H1 (cell line): Measurements from ENCODE around the gene ZNF48. TPM values are rescaled to one million over a fixed set of nuclear protein-coding genes. Genes with fewer than 3 reads are reported as not detected.

Experiments
- CTCF ChIA-PET: fragments of 300-600 bp; sonication (Branson Sonifier 250); formaldehyde crosslinking; loops from one replicate; lab custom pipeline; 2021; ENCODE audit not compliant: partially characterized antibody; lab: Charles Lee
- POLR2A ChIA-PET: fragments of 300-600 bp; sonication (Branson Sonifier 250); formaldehyde crosslinking; loops from one replicate; lab custom pipeline; 2021; ENCODE audit warnings: inconsistent platforms; ENCODE audit not compliant: partially characterized antibody; lab: Charles Lee
- DNase-seq, 2 experiments: peaks; one replicate each; pipeline versions ENCODE4 v3.0.0 to v3.0.0-alpha.2; 2010 to 2022; ENCODE audit warnings: low spot score in 2 of 2, low read depth in 1 of 2, mixed read lengths in 1 of 2
- FAIRE-seq: peaks from 2 replicates; lab custom pipeline; 2011; peaks lifted over from hg19 to GRCh38; lab: Jason Lieb, UNC
- H2AFZ ChIP-seq: 2 replicates; pipeline ENCODE4 v1.8.1; 2012; ENCODE audit warnings: low read length, inconsistent platforms
- H2AK5ac ChIP-seq: 2 replicates; pipeline ENCODE4 v1.6.1; 2013; ENCODE audit warnings: low read depth, low read length
- H2BK120ac ChIP-seq: replicated peaks from 2 replicates; pipeline ENCODE3; 2013; ENCODE audit warnings: low read depth, low read length, inconsistent platforms
- H2BK12ac ChIP-seq: 2 replicates; pipeline ENCODE4 v1.6.1; 2013; ENCODE audit warnings: low read depth, low read length
- H2BK15ac ChIP-seq: 2 replicates; pipeline ENCODE4 v1.6.1; 2013; ENCODE audit warnings: low read length
- H2BK20ac ChIP-seq: 2 replicates; pipeline ENCODE4 v1.6.1; 2013; ENCODE audit warnings: low read length
- H2BK5ac ChIP-seq: 2 replicates; pipeline ENCODE4 v1.6.1; 2013; ENCODE audit warnings: low read depth, low read length
- H3K14ac ChIP-seq: 2 replicates; pipeline ENCODE4 v1.6.1; 2013; ENCODE audit warnings: inconsistent platforms; ENCODE audit not compliant: insufficient read length
- H3K18ac ChIP-seq: 2 replicates; pipeline ENCODE4 v1.6.1; 2013; ENCODE audit warnings: low read length; ENCODE audit errors: extremely low read depth
- H3K23ac ChIP-seq: 2 replicates; pipeline ENCODE4 v1.6.1; 2013; ENCODE audit warnings: inconsistent platforms; ENCODE audit not compliant: insufficient read length
- H3K23me2 ChIP-seq: 2 replicates; pipeline ENCODE4 v1.6.1; 2013; ENCODE audit warnings: low read depth, low read length
- H3K27ac ChIP-seq: 2 replicates; pipeline ENCODE4 v1.6.1; 2011; ENCODE audit warnings: low read depth, low read length, inconsistent platforms
- H3K27me3 ChIP-seq, 4 experiments: replicated peaks in 1 of 4; 1 replicate in 1 of 4; 2 replicates in 3 of 4; pipeline versions ENCODE4 v1.6.1 to v1.8.1; 2011 to 2013; ENCODE audit warnings: low read length in 3 of 4, mild to moderate bottlenecking in 3 of 4, inconsistent platforms in 2 of 4, mixed read lengths in 2 of 4, moderate library complexity in 1 of 4; ENCODE audit not compliant: control insufficient read depth in 3 of 4, insufficient read depth in 3 of 4; ENCODE audit errors: extremely low read depth in 1 of 4
- H3K36me3 ChIP-seq, 4 experiments: 2 replicates each; pipeline versions ENCODE4 v1.6.1 to v1.8.1; 2011 to 2013; ENCODE audit warnings: mild to moderate bottlenecking in 4 of 4, low read length in 3 of 4, moderate library complexity in 2 of 4, control low read depth in 1 of 4, inconsistent platforms in 1 of 4; ENCODE audit not compliant: insufficient read depth in 4 of 4, control insufficient read depth in 2 of 4
- H3K4ac ChIP-seq: replicated peaks from 2 replicates; pipeline ENCODE3; 2013; ENCODE audit warnings: low read length, low read depth, mixed read lengths, inconsistent platforms; ENCODE audit not compliant: insufficient read length
- H3K4me1 ChIP-seq, 4 experiments: replicated peaks in 1 of 4; 1 replicate in 1 of 4; 2 replicates in 3 of 4; pipeline versions ENCODE4 v1.6.1 to v1.8.1; 2011 to 2013; ENCODE audit warnings: low read length in 3 of 4, inconsistent platforms in 2 of 4, mixed read lengths in 1 of 4; ENCODE audit not compliant: insufficient read depth in 4 of 4, control insufficient read depth in 3 of 4
- H3K4me2 ChIP-seq, 2 experiments: 2 replicates each; pipeline versions ENCODE4 v1.6.1 to v1.8.1; 2011 to 2013; ENCODE audit warnings: low read depth in 2 of 2, low read length in 2 of 2, control low read depth in 1 of 2, inconsistent platforms in 1 of 2, mild to moderate bottlenecking in 1 of 2; ENCODE audit not compliant: insufficient read depth in 1 of 2
- H3K4me3 ChIP-seq, 4 experiments: fragments of 200-600, 300-600 bp in 1 of 4; sonication (generic), shearing (Covaris generic), sonication (Bioruptor Twin) in 1 of 4; 2 replicates each; pipeline versions ENCODE4 v1.5.1 to v1.8.1; 2011 to 2016; ENCODE audit warnings: low read length in 4 of 4, low read depth in 3 of 4, control low read depth in 2 of 4, inconsistent platforms in 2 of 4, mild to moderate bottlenecking in 2 of 4, mixed read lengths in 1 of 4, moderate library complexity in 1 of 4; ENCODE audit not compliant: insufficient read depth in 2 of 4; ENCODE audit errors: extremely low read depth in 1 of 4
- H3K56ac ChIP-seq: replicated peaks from 2 replicates; pipeline ENCODE3; 2013; ENCODE audit warnings: low read depth, mild to moderate bottlenecking, mixed read lengths, low read length, inconsistent platforms; ENCODE audit not compliant: insufficient read length
- H3K79me1 ChIP-seq: 2 replicates; pipeline ENCODE4 v1.6.1; 2013; ENCODE audit warnings: low read depth, low read length, control low read depth
- H3K79me2 ChIP-seq, 2 experiments: 2 replicates each; pipeline versions ENCODE4 v1.6.1 to v1.8.1; 2012 to 2013; ENCODE audit warnings: low read length in 2 of 2, mild to moderate bottlenecking in 2 of 2, inconsistent platforms in 1 of 2; ENCODE audit not compliant: insufficient read depth in 2 of 2, control insufficient read depth in 1 of 2
- H3K9ac ChIP-seq, 4 experiments: replicated peaks in 1 of 4; 1 replicate in 1 of 4; 2 replicates in 3 of 4; pipeline versions ENCODE4 v1.6.1 to v1.8.1; 2011 to 2013; ENCODE audit warnings: low read depth in 3 of 4, low read length in 3 of 4, control low read depth in 2 of 4, mild to moderate bottlenecking in 2 of 4, moderate library complexity in 2 of 4, inconsistent platforms in 1 of 4; ENCODE audit errors: extremely low read depth in 1 of 4
- H3K9me3 ChIP-seq, 2 experiments: 2 replicates each; pipeline versions ENCODE4 v1.6.1 to v1.8.1; 2012 to 2013; ENCODE audit warnings: mild to moderate bottlenecking in 2 of 2, moderate library complexity in 2 of 2, control low read depth in 1 of 2, inconsistent platforms in 1 of 2, low read depth in 1 of 2, low read length in 1 of 2, mixed read lengths in 1 of 2; ENCODE audit not compliant: insufficient read depth in 2 of 2
- H4K20me1 ChIP-seq, 2 experiments: replicated peaks in 1 of 2; 2 replicates each; pipeline versions ENCODE3 to v1.8.1; 2011 to 2013; ENCODE audit warnings: inconsistent platforms in 2 of 2, low read length in 2 of 2, mild to moderate bottlenecking in 1 of 2; ENCODE audit not compliant: insufficient read depth in 2 of 2, control insufficient read depth in 1 of 2
- H4K5ac ChIP-seq: 2 replicates; pipeline ENCODE4 v1.6.1; 2013; ENCODE audit warnings: low read length, low read depth, mixed read lengths, inconsistent platforms; ENCODE audit not compliant: insufficient read length
- H4K8ac ChIP-seq: 2 replicates; pipeline ENCODE4 v1.8.0; 2013; ENCODE audit warnings: mild to moderate bottlenecking, moderate library complexity, low read length, inconsistent platforms; ENCODE audit not compliant: insufficient read depth; ENCODE audit errors: extremely low read depth
- H4K91ac ChIP-seq: replicated peaks from 2 replicates; pipeline ENCODE3; 2013; ENCODE audit warnings: low read length, mixed read lengths, inconsistent platforms; ENCODE audit not compliant: insufficient read length
- ASH2L ChIP-seq: fragments of 200-600, 300-600 bp; sonication (generic); IDR thresholded peaks from one replicate; pipeline ENCODE4 v1.7.1; 2017; ENCODE audit warnings: low read length
- CEBPB ChIP-seq: IDR thresholded peaks from 2 replicates; pipeline ENCODE4 v1.6.1; 2012; ENCODE audit warnings: low read depth, low read length
- JUND ChIP-seq: IDR thresholded peaks from 2 replicates; pipeline ENCODE4 v1.6.1; 2011; ENCODE audit warnings: mild to moderate bottlenecking, improper control_type of control experiment, low read length
- NANOG ChIP-seq: IDR thresholded peaks from 2 replicates; pipeline ENCODE4 v1.6.1; 2011; ENCODE audit warnings: low read length, low read depth, mild to moderate bottlenecking, inconsistent platforms; ENCODE audit not compliant: insufficient read depth, poor library complexity, severe bottlenecking
- POLR2AphosphoS5 ChIP-seq: IDR thresholded peaks from 2 replicates; pipeline ENCODE4 v1.6.1; 2011; ENCODE audit warnings: low read depth, low read length
- RXRA ChIP-seq: IDR thresholded peaks from 2 replicates; pipeline ENCODE4 v1.6.1; 2011; ENCODE audit warnings: low read depth, mild to moderate bottlenecking, low read length, moderate library complexity; ENCODE audit not compliant: insufficient read depth
- WGBS, 2 experiments: shearing (Covaris generic) in 1 of 2; methylation state at CpG; one replicate each; pipeline versions ENCODE4 v1.1.6 to v1.1.7; 2013 to 2015; ENCODE audit warnings: low lambda C conversion rate in 2 of 2, mixed read lengths in 2 of 2, inconsistent platforms in 1 of 2, low coverage in 1 of 2, missing lambda C conversion rate in 1 of 2; ENCODE audit not compliant: insufficient replicate concordance in 2 of 2, insufficient coverage in 1 of 2, insufficient read length in 1 of 2; ENCODE audit errors: extremely low coverage in 1 of 2, missing lambda C conversion rate in 1 of 2; 5-methylcytosine and 5-hydroxymethylcytosine counted together
- polyA plus RNA-seq, 7 experiments: library from polyadenylated mRNA; depleted of rRNA in 3 of 7; stranded (reverse) in 5 of 7; unstranded in 2 of 7; fragments of >200 nt in 5 of 7; fragments of 200-250 nt in 2 of 7; gene quantifications; 1 replicate in 5 of 7; 2 replicates in 1 of 7; 4 replicates in 1 of 7; pipeline versions ENCODE4 v1.2.1 to v1.2.3, GENCODE V29; 2011 to 2013; ENCODE audit warnings: missing spikeins in 2 of 7, mixed read lengths in 2 of 7
- total RNA-seq: library from RNA; stranded (reverse); fragmentation: NEBNext Ultra II Directional; extraction: Animal tissue kit (Norgen Biotek cat#: 25700); gene quantifications from 2 replicates; pipeline ENCODE4 v1.2.1, GENCODE V29; 2021

Gene ZNF48
- total and polyA plus RNA-seq, 2 of the 8 experiments (the other 6 are each of a cell fraction or from before 2014, with no cell fraction given): 30.4 to 41.2 TPM

DNA sequence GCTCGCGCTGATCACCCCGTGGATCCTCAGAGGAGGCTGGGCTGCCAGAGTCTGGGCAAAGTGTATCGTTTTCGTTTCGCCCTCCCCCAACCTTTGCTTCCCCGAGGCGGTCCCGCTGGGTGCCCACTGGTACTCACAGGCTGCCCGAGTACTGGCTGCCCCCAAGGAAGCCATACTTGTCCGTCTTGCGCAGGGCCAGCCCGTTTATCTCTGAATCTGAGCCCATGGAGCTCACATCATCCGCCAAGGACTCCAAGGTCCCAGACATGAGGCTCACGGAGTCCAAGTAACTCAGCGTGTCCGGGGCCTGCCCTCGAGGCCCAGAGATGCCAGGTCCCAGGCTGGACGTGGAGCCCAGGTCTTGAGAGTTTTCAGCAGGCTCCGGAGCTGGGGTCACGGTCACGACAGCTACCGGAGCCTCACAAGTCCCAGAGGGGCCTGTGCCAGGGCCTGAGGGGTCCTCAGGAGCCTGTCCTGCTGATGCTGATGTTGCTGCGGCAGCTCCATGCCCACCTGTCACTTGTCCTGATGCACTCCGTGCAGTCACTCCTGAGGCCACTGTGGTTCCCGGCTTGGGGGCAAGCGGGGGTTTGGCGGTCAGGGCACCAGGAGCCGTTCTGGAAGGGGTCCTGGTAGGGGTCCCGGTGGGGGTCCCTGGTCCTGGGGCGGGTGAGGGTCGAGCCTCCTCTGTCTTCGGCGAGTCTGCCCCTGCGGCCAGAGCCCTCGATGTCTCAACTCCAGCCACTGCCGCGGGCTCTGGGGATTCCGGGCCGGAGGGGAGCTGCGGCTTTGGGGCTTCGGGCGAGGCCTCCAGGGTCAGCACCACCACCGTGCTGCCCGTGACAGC is 25.9 kb upstream of the ZNF48 start:
- ChIA-PET POLR2A (interaction anchor here (0.6 to 6.9 kb wide), 8 partner anchors 9 to 129 kb away, joined by 3 to 79 read pairs (median 4); partner anchors contain the start of genes CD2BP2 and ZNF771), CTCF (interaction anchor here (0.6 to 1.9 kb wide), 6 partner anchors 10 to 61 kb away, joined by 3 to 11 read pairs (median 3); partner anchors contain the start of gene DCTPP1)
- H3K18ac ChIP-seq: no peak overlapping the region; the same call in 1 of the 2 replicates
- H3K4me1 ChIP-seq: peaks cover 0 to 17% (median 11%) of the 10 kb centered on the region in 4 experiments; a peak in 6 of 7 replicates
- H3K4me2 ChIP-seq: peak overlapping the region; percentile 83 to 87
- H2BK5ac ChIP-seq: no peak overlapping the region
- no peak overlapping the region for H2BK12ac ChIP-seq
- H3K27ac ChIP-seq: no peak overlapping the region
- H3K4ac ChIP-seq: no peak overlapping the region
- peak overlapping the region; percentile 43 to 81 (median 52) for H3K4me3 ChIP-seq
- DNase-seq (peak in 1 of 2 experiments; percentile 58), FAIRE-seq (no peak)
- TF ChIP-seq RXRA (no peak), POLR2AphosphoS5 (no peak), CEBPB (no peak), NANOG (no peak), ASH2L (no peak), JUND (no peak)
- no peak overlapping the region for H4K5ac ChIP-seq
- peaks cover 0 to 29% of the 10 kb centered on the region in 2 experiments; a peak in 2 of 4 replicates for H3K79me2 ChIP-seq
- H3K56ac ChIP-seq: no peak overlapping the region
- H2BK20ac ChIP-seq: no peak overlapping the region
- H2AFZ ChIP-seq: no peak overlapping the region
- H2BK120ac ChIP-seq: no peak overlapping the region
- peaks cover 10% of the 10 kb centered on the region; the same call in 1 of the 2 replicates for H3K23me2 ChIP-seq
- H3K27me3 ChIP-seq: no peaks in the 10 kb centered on the region
- peaks cover 10% of the 10 kb centered on the region for H3K79me1 ChIP-seq
- peaks cover 4 to 18% of the 10 kb centered on the region in 2 experiments for H4K20me1 ChIP-seq
- H2AK5ac ChIP-seq: no peak overlapping the region
- 0 out of 8 replicates have a peak, but pooled peaks cover 0 to 4% (median 0%) of the 10 kb centered on the region in 4 experiments for H3K36me3 ChIP-seq
- WGBS, 2 experiments: 40% methylated on average over 34 of the region's 45 CpGs; no CpG with 5 or more reads in 1 of the 2 experiments
- no peak overlapping the region for H4K91ac ChIP-seq
- H4K8ac ChIP-seq: no peak overlapping the region; the same call in 1 of the 2 replicates
- no peak overlapping the region for H3K14ac ChIP-seq
- H3K9ac ChIP-seq: peak overlapping the region in 1 of 4 experiments; percentile 2; a peak in 2 of 7 replicates
- H2BK15ac ChIP-seq: no peak overlapping the region
- H3K9me3 ChIP-seq: no peaks in the 10 kb centered on the region
- no peak overlapping the region for H3K23ac ChIP-seq
